LNCAP (cell line): ENCODE data around the gene NF1.

Source experiments
- TF ChIP-seq, protein P1 (sequence below): fragments of 450-650 bp; IDR thresholded peaks from 2 replicates; pipeline ENCODE4 v1.5.1; 2017; ENCODE audit warnings: mild to moderate bottlenecking

Gene NF1

DNA sequence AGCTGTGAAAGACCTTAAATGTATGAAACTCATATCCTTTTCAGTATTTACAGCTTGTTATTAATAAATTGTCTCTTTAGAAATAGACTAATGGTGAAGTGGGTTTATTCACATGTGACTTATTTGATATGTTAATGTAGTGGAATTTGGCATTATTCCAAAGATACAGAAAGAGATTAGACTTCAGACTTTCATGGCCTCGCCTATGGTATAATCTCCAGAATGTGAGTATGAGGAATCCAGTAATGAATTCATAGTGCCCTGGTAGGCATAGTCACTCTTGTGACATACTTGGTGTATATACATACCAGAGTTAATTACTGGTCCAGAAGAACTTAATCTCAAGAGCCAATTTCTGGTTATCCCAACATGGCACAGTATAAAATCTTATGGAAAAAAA, 129.6 kb downstream of the NF1 start:
- TF ChIP-seq, protein P1, sequence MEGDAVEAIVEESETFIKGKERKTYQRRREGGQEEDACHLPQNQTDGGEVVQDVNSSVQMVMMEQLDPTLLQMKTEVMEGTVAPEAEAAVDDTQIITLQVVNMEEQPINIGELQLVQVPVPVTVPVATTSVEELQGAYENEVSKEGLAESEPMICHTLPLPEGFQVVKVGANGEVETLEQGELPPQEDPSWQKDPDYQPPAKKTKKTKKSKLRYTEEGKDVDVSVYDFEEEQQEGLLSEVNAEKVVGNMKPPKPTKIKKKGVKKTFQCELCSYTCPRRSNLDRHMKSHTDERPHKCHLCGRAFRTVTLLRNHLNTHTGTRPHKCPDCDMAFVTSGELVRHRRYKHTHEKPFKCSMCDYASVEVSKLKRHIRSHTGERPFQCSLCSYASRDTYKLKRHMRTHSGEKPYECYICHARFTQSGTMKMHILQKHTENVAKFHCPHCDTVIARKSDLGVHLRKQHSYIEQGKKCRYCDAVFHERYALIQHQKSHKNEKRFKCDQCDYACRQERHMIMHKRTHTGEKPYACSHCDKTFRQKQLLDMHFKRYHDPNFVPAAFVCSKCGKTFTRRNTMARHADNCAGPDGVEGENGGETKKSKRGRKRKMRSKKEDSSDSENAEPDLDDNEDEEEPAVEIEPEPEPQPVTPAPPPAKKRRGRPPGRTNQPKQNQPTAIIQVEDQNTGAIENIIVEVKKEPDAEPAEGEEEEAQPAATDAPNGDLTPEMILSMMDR, result no peak

DNA sequence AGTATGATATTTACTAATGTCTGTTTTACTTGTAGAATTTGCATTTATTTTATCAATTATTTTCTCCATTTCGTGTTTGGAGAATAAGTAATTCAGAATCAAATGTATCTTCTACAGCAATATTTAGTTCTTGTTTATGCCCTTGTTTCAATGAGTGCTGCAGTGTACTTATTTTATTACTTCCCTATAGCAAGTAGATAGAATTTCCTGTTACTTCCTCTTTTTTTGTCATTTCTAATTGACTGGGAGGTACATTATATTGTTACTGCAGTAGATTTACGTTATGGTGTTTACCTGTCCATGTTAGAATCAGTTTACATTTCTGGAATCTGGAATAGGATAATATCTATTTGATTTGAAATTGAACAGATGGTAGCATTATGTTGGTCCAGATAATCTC, 131.1 kb downstream of the NF1 start:
- TF ChIP-seq, protein P1, result no peak

DNA sequence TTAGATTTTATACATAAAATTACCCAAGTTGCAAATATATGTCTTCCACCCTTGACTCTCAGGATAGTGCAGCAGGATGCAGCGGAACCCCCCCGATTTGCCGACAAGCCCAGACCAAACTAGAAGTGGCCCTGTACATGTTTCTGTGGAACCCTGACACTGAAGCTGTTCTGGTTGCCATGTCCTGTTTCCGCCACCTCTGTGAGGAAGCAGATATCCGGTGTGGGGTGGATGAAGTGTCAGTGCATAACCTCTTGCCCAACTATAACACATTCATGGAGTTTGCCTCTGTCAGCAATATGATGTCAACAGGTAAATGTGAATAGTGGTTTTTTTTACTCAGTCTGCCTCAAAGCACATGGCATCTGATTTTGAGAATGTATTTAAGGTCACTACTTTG, 131.6 kb downstream of the NF1 start:
- TF ChIP-seq, protein P1, result no peak

DNA sequence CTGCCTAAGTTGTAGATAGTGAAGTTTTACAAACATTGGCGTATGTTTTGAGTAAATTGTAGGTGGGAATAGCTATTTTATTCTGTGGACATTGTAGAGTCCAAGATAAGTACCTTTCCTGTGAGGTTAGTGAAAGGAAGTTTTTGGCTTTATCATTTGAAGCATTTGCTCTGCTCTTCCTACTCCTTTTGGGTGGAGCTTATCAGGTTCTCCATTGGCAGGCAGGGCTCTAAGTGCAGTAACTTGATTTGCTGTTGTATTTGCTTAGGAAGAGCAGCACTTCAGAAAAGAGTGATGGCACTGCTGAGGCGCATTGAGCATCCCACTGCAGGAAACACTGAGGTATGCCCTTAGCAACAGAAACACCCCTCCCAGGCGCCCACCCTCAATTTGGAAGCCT, 132.2 kb downstream of the NF1 start:
- TF ChIP-seq, protein P1, result no peak

DNA sequence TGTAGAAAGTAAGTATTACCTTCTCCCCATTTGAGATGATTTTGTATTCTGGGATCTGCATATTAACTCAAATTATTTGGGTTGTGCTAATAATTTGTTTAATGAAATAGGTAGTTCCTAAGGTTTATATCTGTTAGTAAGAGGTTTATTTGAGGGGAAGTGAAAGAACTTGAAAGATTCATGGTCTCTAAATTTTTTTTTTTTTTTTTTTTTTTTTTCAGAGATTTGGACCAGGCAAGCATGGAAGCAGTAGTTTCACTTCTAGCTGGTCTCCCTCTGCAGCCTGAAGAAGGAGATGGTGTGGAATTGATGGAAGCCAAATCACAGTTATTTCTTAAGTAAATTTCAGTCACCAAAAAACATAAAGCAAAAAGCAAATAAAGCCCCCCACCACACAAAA, 137.1 kb downstream of the NF1 start:
- TF ChIP-seq, protein P1, result no peak

DNA sequence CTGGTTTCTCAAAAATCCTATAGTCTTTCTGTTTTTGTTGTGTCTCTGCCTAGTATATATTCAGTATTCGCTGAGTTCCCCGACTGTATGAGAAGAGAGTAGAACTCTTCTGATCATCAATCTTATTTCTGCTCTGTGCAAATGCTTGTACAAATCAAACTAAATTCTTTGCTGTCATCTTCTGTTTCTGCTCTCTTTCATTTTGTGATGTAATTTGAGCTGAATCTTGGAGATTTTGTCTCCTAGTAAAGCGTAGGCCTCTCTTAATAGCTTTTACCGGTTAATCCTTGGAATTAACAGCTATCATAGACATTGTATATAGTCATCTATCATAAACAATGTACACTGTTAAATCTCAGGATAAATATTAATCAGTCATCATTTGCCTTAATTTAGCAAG, 140.3 kb downstream of the NF1 start:
- TF ChIP-seq, protein P1, result no peak

DNA sequence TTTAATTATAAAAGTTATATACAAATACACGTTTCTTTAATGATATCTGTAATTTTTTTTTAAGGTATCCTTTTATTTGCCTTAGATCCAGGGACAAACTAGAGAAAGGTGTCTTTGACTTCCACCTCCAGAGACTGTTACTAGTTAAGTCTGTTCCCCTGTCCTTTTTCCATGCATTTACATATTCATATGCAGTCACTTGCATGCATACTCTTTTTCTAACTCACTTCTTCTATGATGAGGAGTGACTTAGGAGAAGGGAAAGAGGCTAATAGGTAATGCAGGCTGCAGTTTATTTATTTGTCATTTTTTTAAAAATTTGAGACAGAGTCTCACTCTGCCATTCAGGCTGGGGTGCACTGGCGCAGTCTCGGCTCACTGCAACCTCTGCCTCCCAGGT, 141.4 kb downstream of the NF1 start:
- TF ChIP-seq, protein P1, result no peak

DNA sequence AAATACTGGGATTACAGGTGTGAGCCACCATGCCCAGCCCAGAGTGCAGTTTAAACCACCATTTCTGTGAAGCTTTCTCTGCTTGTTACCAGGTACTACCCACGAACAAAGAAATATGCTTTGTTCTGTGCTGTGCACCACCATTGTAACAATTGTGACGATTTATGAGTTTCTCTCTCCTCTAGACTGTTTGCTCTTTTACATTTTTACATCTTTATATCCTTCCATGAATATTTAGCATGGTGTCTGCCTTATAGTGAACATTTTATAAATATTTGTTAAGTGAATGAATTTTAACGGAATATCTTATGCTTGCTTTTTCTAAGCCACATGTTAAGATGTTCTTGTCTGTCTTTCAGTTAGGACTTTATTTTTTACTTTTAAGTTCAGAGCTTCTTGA, 141.9 kb downstream of the NF1 start:
- TF ChIP-seq, protein P1, result no peak
